Head of caudate nucleus (tissue), 42 donors: Measurements from ENCODE around the gene REPIN1.
A peak's percentile ranks its signal among the peaks of the same experiment; 100 is the strongest.

Experiments
- DNase-seq, 42 donors: peaks; one replicate each; pipeline versions ENCODE4 v3.0.0 to v3.0.0-alpha.2; 2020 to 2021; ENCODE audit warnings: mixed read lengths in 7 of 42
- intact Hi-C: fragments of 100-400 bp; cut with DNase I; formaldehyde crosslinking; loops from one replicate; pipeline ENCODE4 v1.15.0; 2022

Gene REPIN1

GRCh38 chr7:150408393-150409299 is 40.0 kb downstream of the REPIN1 start:
- intact Hi-C loops, result loop anchor here (5.0 kb wide), 1 partner anchor 41 kb away; the partner anchor contains the start of gene REPIN1
- no peak for DNase-seq

- intact Hi-C loops, result loop anchor here (5.0 kb wide), 1 partner anchor 42 kb away; the partner anchor contains the start of gene REPIN1
- DNase-seq, result peak in 1 of 42 donors; percentile 31
These were observed 40.8 kb downstream of the REPIN1 start for GRCh38 chr7:150409300-150410030.

GRCh38 chr7:150410131-150410530 is 41.5 kb downstream of the REPIN1 start:
- no peak for DNase-seq
- intact Hi-C loops, result no loop called here

- DNase-seq, result peak in 7 of 42 donors; percentile 27 to 55 (median 35)
- intact Hi-C loops, result no loop called here
These were observed 42.2 kb downstream of the REPIN1 start for GRCh38 chr7:150410680-150411346.

GRCh38 chr7:150411606-150412005 is 43.0 kb downstream of the REPIN1 start:
- intact Hi-C loops, result no loop called here
- no peak for DNase-seq

- DNase-seq, result peak in 3 of 42 donors; percentile 2 to 26 (median 7)
- intact Hi-C loops, result no loop called here
These were observed 43.4 kb downstream of the REPIN1 start for GRCh38 chr7:150412016-150412415.

GRCh38 chr7:150412518-150413488 is 44.2 kb downstream of the REPIN1 start:
- intact Hi-C loops, result no loop called here
- DNase-seq, result peak in 4 of 42 donors; percentile 12 to 34 (median 24)

- intact Hi-C loops, result no loop called here
These were observed 45.0 kb downstream of the REPIN1 start for GRCh38 chr7:150413640-150414081.

GRCh38 chr7:150415161-150416153 is 46.8 kb downstream of the REPIN1 start:
- peak in 6 of 42 donors; percentile 2 to 23 (median 14) for DNase-seq
- intact Hi-C loops, result no loop called here

More at GRCh38 chr7:150413640-150414081, 45.0 kb downstream of the REPIN1 start:
- peak in 5 of 42 donors; percentile 0 to 28 (median 15) for DNase-seq

- intact Hi-C loops, result no loop called here
- peak in 8 of 42 donors; percentile 0 to 28 (median 8) for DNase-seq
These were observed 48.6 kb downstream of the REPIN1 start for GRCh38 chr7:150417239-150417638.

GRCh38 chr7:150417863-150418262 is 49.2 kb downstream of the REPIN1 start:
- intact Hi-C loops, result no loop called here
- peak in 3 of 42 donors; percentile 7 to 16 (median 12) for DNase-seq

GRCh38 chr7:150420242-150420641 is 51.6 kb downstream of the REPIN1 start:
- DNase-seq, result peak in 3 of 42 donors; percentile 0 to 13 (median 1)
- intact Hi-C loops, result loop anchor here (2.0 kb wide), 1 partner anchor 15 kb away; a partner anchor contains a TSS

- intact Hi-C loops, result loop anchor here (2.0 kb wide), 1 partner anchor 16 kb away; a partner anchor contains a TSS
- DNase-seq, result peak in 41 of 42 donors; percentile 69 to 94 (median 84)
These were observed 52.5 kb downstream of the REPIN1 start for GRCh38 chr7:150420987-150421674.

GRCh38 chr7:150421831-150422230 is 53.2 kb downstream of the REPIN1 start:
- DNase-seq, result peak in 5 of 42 donors; percentile 2 to 36 (median 22)
- intact Hi-C loops, result loop anchor here (2.0 kb wide), 1 partner anchor 17 kb away; a partner anchor contains a TSS
